Measurements from ENCODE around the gene LEFTY2.
"Not testable (repeated sequence)": the region's sequence is repeated elsewhere in the genome, so short reads cannot be mapped to it uniquely, and the experiment has no call there.

- not testable (repeated sequence) for TF ChIP-seq CEBPB (IDR thresholded peaks at IDR 0.05; ENCODE audit: low read depth, low read length); MXI1 (IDR thresholded peaks at IDR 0.05; ENCODE audit: borderline replicate concordance, low read depth, low read length); POLR2A (IDR thresholded peaks at IDR 0.05; ENCODE audit: low read depth, low read length); RAD21 (IDR thresholded peaks at IDR 0.05; ENCODE audit: low read length); SMC3 (IDR thresholded peaks at IDR 0.05; ENCODE audit: low read depth, low read length); NFE2L2 (IDR thresholded peaks at IDR 0.05; ENCODE audit: low read depth, low read length); CHD1 (IDR thresholded peaks at IDR 0.05; ENCODE audit: low read depth, low read length)
- TF ChIP-seq, protein P1, sequence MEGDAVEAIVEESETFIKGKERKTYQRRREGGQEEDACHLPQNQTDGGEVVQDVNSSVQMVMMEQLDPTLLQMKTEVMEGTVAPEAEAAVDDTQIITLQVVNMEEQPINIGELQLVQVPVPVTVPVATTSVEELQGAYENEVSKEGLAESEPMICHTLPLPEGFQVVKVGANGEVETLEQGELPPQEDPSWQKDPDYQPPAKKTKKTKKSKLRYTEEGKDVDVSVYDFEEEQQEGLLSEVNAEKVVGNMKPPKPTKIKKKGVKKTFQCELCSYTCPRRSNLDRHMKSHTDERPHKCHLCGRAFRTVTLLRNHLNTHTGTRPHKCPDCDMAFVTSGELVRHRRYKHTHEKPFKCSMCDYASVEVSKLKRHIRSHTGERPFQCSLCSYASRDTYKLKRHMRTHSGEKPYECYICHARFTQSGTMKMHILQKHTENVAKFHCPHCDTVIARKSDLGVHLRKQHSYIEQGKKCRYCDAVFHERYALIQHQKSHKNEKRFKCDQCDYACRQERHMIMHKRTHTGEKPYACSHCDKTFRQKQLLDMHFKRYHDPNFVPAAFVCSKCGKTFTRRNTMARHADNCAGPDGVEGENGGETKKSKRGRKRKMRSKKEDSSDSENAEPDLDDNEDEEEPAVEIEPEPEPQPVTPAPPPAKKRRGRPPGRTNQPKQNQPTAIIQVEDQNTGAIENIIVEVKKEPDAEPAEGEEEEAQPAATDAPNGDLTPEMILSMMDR (conservative IDR thresholded peaks at IDR 0.05; ENCODE audit: low read depth, low read length), result not testable (repeated sequence)
Observed at GRCh38 chr1:225939097-225939938, 1.7 kb downstream of the LEFTY2 start.
